ENCODE data around the gene HACL1. TPM values are rescaled to one million over a fixed set of nuclear protein-coding genes. Genes with fewer than 3 reads are reported as not detected.

Gene HACL1
- total RNA-seq, 4 donors from 2014 or later = 19.3 to 27.0 (median 22.0) TPM

DNA sequence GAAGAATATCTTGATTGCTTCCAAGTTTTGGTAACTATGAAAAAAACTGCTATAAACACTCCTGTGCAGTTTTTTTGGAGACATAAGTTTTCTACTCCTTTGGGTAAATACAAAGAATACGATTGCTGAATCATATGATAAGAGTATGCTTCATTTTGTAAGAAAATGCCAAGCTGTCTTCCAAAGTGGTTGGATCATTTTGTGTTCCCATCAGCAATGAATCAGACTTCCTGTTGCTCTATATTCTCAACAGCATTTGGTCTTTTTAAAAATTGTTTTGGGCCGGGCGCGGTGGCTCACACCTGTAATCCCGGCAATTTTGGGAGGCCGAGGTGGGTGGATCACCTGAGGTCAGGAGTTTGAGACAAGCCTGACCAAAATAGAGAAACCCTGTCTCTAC is 14.7 kb upstream of the HACL1 start:
- no peak overlapping the region for H3K4me3 ChIP-seq
- WGBS = 85% methylated on average over 6 of the region's 6 CpGs
- peaks cover 0 to 15% (median 7%) of the 10 kb centered on the region in 4 donors for H3K9me3 ChIP-seq
- TF ChIP-seq POLR2AphosphoS5 (IDR thresholded peaks at IDR 0.05) (no peak), EP300 (IDR thresholded peaks at IDR 0.05) (no peak)
- TF ChIP-seq, protein P1, sequence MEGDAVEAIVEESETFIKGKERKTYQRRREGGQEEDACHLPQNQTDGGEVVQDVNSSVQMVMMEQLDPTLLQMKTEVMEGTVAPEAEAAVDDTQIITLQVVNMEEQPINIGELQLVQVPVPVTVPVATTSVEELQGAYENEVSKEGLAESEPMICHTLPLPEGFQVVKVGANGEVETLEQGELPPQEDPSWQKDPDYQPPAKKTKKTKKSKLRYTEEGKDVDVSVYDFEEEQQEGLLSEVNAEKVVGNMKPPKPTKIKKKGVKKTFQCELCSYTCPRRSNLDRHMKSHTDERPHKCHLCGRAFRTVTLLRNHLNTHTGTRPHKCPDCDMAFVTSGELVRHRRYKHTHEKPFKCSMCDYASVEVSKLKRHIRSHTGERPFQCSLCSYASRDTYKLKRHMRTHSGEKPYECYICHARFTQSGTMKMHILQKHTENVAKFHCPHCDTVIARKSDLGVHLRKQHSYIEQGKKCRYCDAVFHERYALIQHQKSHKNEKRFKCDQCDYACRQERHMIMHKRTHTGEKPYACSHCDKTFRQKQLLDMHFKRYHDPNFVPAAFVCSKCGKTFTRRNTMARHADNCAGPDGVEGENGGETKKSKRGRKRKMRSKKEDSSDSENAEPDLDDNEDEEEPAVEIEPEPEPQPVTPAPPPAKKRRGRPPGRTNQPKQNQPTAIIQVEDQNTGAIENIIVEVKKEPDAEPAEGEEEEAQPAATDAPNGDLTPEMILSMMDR (IDR thresholded peaks at IDR 0.05) = no peak
- H3K27ac ChIP-seq (replicated peaks in 1 of 4) = no peak overlapping the region
- intact Hi-C loops (cut with DNase I) = no loop called here
- DNase-seq (ENCODE audit: extremely low spot score) = no peak
- no peaks in the 10 kb centered on the region for H3K36me3 ChIP-seq
- peaks cover 3 to 39% (median 30%) of the 10 kb centered on the region in 4 donors for H3K4me1 ChIP-seq
- H3K27me3 ChIP-seq = no peaks in the 10 kb centered on the region

DNA sequence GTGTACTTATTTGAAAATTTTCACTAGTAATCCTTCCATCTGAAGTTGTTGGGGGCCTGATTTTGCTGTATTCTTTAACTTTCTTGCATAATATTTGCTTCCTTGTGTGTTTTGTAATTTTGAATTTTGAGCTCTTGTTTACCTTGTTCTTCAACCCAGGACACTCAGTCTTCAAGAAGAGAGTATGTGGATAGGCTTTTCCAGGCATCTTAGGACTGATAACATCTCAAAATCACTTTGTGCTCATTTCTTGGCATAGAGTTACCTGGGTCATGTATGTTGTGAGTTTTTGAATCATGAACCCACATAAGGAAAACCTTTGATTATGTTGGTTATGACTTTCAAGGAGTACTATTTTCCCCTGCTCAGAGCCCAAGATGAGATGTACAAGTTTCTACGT is 13.6 kb upstream of the HACL1 start:
- Histone ChIP-seq H3K9me3 (peaks cover 0 to 6% (median 3%) of the 10 kb centered on the region in 4 donors), H3K4me3 (no peak overlapping the region), H3K4me1 (peaks cover 5 to 50% (median 41%) of the 10 kb centered on the region in 4 donors), H3K27ac (replicated peaks in 1 of 4) (no peak overlapping the region), H3K36me3 (no peaks in the 10 kb centered on the region), H3K27me3 (no peaks in the 10 kb centered on the region)
- 62% methylated on average over 1 of the region's 1 CpG for WGBS
- intact Hi-C loops (cut with DNase I) = no loop called here
- no peak for DNase-seq (ENCODE audit: extremely low spot score)
- TF ChIP-seq EP300 (IDR thresholded peaks at IDR 0.05) (no peak), POLR2AphosphoS5 (IDR thresholded peaks at IDR 0.05) (no peak), POLR2A (IDR thresholded peaks at IDR 0.05; ENCODE audit: low read depth) (no peak)
- TF ChIP-seq, protein P1 (IDR thresholded peaks at IDR 0.05) = no peak

DNA sequence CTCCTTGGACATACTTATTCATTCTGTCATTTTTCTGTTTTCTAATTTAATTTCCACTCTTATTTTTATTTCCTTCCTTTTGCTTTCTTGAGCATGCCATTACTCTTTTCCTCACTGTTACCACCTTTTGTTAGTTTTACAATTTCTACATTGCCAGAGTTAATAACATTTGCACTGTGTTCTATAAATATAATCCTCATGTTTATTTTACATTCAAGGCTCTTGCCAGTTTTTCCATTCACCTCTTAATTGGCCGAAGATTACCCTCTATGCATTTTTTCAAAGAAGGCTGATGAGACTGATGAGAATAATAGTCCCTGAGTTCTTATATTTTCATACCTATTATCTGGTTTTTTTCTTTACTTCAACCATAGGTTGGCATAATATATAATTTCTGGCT is 10.6 kb upstream of the HACL1 start:
- TF ChIP-seq POLR2AphosphoS5 (IDR thresholded peaks at IDR 0.05) (no peak), EP300 (IDR thresholded peaks at IDR 0.05) (no peak), POLR2A (IDR thresholded peaks at IDR 0.05; ENCODE audit: low read depth) (no peak)
- TF ChIP-seq, protein P1 (IDR thresholded peaks at IDR 0.05) = no peak
- peak overlapping the region; percentile 62 to 79 (median 77) for H3K27ac ChIP-seq (replicated peaks in 1 of 4)
- no peak overlapping the region for H3K4me3 ChIP-seq
- 48% methylated on average over 1 of the region's 1 CpG for WGBS
- no peaks in the 10 kb centered on the region for H3K27me3 ChIP-seq
- no peak for DNase-seq (ENCODE audit: extremely low spot score)
- H3K36me3 ChIP-seq = no peaks in the 10 kb centered on the region
- no peaks in the 10 kb centered on the region for H3K9me3 ChIP-seq
- intact Hi-C loops (cut with DNase I) = no loop called here
- H3K4me1 ChIP-seq = peaks cover 5 to 78% (median 62%) of the 10 kb centered on the region in 4 donors

DNA sequence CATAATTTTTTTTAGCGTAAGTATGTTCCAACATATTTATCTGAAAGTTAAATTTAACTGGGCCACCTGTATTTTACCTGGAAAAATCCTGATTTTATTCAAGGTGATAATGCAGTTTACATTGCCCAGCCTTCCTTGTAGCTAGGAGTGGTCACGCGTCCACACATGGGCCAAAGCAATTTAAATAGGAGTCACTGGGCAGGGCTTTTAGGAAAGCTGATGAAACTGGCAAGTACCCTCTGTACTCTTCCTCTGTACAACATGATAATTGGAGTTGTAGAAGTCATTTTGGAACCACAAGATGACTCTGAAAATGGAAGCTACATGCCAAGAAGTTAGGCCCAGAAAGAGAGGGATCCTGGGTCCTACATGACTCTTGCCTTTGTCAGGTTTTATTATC is 9.6 kb upstream of the HACL1 start:
- H3K36me3 ChIP-seq = no peaks in the 10 kb centered on the region
- H3K27ac ChIP-seq (replicated peaks in 1 of 4) = peak overlapping the region; percentile 62 to 79 (median 77)
- TF ChIP-seq POLR2AphosphoS5 (IDR thresholded peaks at IDR 0.05) (peak in 1 of 2 donors; percentile 13), POLR2A (IDR thresholded peaks at IDR 0.05; ENCODE audit: low read depth) (no peak)
- TF ChIP-seq, protein P1 (IDR thresholded peaks at IDR 0.05) = no peak
- H3K4me3 ChIP-seq = no peak overlapping the region
- H3K9me3 ChIP-seq = no peaks in the 10 kb centered on the region
- peaks cover 8 to 87% (median 71%) of the 10 kb centered on the region in 4 donors for H3K4me1 ChIP-seq
- 92% methylated on average over 3 of the region's 3 CpGs for WGBS
- intact Hi-C loops (cut with DNase I) = no loop called here
- no peak for DNase-seq (ENCODE audit: extremely low spot score)
- no peaks in the 10 kb centered on the region for H3K27me3 ChIP-seq

DNA sequence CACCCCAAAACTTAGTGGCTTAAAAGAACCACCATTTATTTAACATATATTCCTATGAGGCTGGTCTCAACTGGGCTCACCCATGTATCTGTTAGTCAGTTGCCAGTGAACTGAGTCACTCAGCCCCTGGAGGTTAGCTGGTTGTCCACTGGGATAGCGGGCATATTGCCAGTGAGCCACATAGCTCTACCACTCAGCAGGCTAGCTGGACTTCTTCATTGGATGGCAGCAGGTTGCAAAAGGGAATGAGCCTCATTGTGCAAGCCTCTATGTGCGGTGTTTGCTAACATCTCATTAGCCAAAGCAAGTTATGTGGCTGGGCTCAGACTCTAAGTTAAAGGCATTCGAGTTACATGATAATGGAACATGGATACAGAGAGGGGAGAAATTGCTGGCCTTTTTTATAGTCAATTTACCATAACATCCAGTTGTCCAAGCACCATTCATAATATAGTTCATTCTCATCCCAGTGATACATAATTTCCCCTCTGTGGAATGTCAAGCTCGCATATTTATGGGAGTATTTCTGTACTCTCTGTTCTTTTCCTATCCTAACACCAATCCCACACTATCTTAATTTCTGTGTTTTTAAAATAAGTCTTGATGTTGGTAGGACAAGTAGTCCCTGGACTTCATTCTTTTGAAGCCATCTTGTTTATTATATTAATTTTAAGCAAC is 8.9 kb upstream of the HACL1 start:
- 80% methylated on average over 4 of the region's 4 CpGs for WGBS
- intact Hi-C loops (cut with DNase I) = no loop called here
- no peaks in the 10 kb centered on the region for H3K9me3 ChIP-seq
- DNase-seq (ENCODE audit: extremely low spot score) = no peak
- H3K4me1 ChIP-seq = peaks cover 8 to 83% (median 73%) of the 10 kb centered on the region in 4 donors
- H3K27ac ChIP-seq (replicated peaks in 1 of 4) = peak overlapping the region; percentile 62 to 79 (median 77)
- H3K36me3 ChIP-seq = no peaks in the 10 kb centered on the region
- H3K4me3 ChIP-seq = no peak overlapping the region
- TF ChIP-seq, protein P1 (IDR thresholded peaks at IDR 0.05) = no peak
- peak; percentile 20 to 72 for TF ChIP-seq POLR2AphosphoS5 (IDR thresholded peaks at IDR 0.05)
- no peaks in the 10 kb centered on the region for H3K27me3 ChIP-seq
